ENCODE measurements around the gene SPRYD3. TPM values are rescaled to one million over a fixed set of nuclear protein-coding genes. Genes with fewer than 3 reads are reported as not detected.
A peak's percentile ranks its signal among the peaks of the same experiment; 100 is the strongest.

SPRYD3 gene
- total and polyA plus RNA-seq, 2 experiments from 2014 or later, result 4.3 to 5.4 TPM

- TF ChIP-seq CREB1 (CRISPR knock-in tag; IDR thresholded peaks at IDR 0.05; ENCODE audit: low read depth) (no peak), POLR2AphosphoS5 (IDR thresholded peaks at IDR 0.05; ENCODE audit: low read depth) (no peak), EZH2 (IDR thresholded peaks at IDR 0.05; ENCODE audit: low read depth, unreplicated experiment) (no peak), STAT1 (IDR thresholded peaks at IDR 0.05; ENCODE audit: unreplicated experiment) (no peak), ETS1 (IDR thresholded peaks at IDR 0.05) (no peak), JUNB (IDR thresholded peaks at IDR 0.05; ENCODE audit: unreplicated experiment) (no peak), ZNF331 (CRISPR knock-in tag; IDR thresholded peaks at IDR 0.05; ENCODE audit: low read depth) (no peak)
- TF ChIP-seq, protein P1, sequence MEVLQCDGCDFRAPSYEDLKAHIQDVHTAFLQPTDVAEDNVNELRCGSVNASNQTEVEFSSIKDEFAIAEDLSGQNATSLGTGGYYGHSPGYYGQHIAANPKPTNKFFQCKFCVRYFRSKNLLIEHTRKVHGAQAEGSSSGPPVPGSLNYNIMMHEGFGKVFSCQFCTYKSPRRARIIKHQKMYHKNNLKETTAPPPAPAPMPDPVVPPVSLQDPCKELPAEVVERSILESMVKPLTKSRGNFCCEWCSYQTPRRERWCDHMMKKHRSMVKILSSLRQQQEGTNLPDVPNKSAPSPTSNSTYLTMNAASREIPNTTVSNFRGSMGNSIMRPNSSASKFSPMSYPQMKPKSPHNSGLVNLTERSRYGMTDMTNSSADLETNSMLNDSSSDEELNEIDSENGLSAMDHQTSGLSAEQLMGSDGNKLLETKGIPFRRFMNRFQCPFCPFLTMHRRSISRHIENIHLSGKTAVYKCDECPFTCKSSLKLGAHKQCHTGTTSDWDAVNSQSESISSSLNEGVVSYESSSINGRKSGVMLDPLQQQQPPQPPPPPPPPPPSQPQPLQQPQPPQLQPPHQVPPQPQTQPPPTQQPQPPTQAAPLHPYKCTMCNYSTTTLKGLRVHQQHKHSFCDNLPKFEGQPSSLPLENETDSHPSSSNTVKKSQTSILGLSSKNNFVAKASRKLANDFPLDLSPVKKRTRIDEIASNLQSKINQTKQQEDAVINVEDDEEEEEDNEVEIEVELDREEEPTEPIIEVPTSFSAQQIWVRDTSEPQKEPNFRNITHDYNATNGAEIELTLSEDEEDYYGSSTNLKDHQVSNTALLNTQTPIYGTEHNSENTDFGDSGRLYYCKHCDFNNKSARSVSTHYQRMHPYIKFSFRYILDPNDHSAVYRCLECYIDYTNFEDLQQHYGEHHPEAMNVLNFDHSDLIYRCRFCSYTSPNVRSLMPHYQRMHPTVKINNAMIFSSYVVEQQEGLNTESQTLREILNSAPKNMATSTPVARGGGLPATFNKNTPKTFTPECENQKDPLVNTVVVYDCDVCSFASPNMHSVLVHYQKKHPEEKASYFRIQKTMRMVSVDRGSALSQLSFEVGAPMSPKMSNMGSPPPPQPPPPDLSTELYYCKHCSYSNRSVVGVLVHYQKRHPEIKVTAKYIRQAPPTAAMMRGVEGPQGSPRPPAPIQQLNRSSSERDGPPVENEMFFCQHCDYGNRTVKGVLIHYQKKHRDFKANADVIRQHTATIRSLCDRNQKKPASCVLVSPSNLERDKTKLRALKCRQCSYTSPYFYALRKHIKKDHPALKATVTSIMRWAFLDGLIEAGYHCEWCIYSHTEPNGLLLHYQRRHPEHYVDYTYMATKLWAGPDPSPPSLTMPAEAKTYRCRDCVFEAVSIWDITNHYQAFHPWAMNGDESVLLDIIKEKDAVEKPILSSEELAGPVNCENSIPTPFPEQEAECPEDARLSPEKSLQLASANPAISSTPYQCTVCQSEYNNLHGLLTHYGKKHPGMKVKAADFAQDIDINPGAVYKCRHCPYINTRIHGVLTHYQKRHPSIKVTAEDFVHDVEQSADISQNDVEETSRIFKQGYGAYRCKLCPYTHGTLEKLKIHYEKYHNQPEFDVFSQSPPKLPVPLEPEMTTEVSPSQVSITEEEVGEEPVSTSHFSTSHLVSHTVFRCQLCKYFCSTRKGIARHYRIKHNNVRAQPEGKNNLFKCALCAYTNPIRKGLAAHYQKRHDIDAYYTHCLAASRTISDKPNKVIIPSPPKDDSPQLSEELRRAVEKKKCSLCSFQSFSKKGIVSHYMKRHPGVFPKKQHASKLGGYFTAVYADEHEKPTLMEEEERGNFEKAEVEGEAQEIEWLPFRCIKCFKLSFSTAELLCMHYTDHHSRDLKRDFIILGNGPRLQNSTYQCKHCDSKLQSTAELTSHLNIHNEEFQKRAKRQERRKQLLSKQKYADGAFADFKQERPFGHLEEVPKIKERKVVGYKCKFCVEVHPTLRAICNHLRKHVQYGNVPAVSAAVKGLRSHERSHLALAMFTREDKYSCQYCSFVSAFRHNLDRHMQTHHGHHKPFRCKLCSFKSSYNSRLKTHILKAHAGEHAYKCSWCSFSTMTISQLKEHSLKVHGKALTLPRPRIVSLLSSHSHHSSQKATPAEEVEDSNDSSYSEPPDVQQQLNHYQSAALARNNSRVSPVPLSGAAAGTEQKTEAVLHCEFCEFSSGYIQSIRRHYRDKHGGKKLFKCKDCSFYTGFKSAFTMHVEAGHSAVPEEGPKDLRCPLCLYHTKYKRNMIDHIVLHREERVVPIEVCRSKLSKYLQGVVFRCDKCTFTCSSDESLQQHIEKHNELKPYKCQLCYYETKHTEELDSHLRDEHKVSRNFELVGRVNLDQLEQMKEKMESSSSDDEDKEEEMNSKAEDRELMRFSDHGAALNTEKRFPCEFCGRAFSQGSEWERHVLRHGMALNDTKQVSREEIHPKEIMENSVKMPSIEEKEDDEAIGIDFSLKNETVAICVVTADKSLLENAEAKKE (CRISPR knock-in tag; IDR thresholded peaks at IDR 0.05), result no peak
- TF ChIP-seq, protein P2, sequence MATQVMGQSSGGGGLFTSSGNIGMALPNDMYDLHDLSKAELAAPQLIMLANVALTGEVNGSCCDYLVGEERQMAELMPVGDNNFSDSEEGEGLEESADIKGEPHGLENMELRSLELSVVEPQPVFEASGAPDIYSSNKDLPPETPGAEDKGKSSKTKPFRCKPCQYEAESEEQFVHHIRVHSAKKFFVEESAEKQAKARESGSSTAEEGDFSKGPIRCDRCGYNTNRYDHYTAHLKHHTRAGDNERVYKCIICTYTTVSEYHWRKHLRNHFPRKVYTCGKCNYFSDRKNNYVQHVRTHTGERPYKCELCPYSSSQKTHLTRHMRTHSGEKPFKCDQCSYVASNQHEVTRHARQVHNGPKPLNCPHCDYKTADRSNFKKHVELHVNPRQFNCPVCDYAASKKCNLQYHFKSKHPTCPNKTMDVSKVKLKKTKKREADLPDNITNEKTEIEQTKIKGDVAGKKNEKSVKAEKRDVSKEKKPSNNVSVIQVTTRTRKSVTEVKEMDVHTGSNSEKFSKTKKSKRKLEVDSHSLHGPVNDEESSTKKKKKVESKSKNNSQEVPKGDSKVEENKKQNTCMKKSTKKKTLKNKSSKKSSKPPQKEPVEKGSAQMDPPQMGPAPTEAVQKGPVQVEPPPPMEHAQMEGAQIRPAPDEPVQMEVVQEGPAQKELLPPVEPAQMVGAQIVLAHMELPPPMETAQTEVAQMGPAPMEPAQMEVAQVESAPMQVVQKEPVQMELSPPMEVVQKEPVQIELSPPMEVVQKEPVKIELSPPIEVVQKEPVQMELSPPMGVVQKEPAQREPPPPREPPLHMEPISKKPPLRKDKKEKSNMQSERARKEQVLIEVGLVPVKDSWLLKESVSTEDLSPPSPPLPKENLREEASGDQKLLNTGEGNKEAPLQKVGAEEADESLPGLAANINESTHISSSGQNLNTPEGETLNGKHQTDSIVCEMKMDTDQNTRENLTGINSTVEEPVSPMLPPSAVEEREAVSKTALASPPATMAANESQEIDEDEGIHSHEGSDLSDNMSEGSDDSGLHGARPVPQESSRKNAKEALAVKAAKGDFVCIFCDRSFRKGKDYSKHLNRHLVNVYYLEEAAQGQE (IDR thresholded peaks at IDR 0.05; ENCODE audit: unreplicated experiment), result no peak
Observed at GRCh38 chr12:53098354-53098981, 19.3 kb upstream of the SPRYD3 start.

More at GRCh38 chr12:53098354-53098981, 19.3 kb upstream of the SPRYD3 start:
- Histone ChIP-seq H3K27me3 (ENCODE audit: insufficient read depth) (peaks cover 26% of the 10 kb centered on the region), H4K20me1 (replicated peaks; ENCODE audit: insufficient read depth) (no peaks in the 10 kb centered on the region), H2AFZ (peak overlapping the region; percentile 95), H3K4me3 (peak overlapping the region; percentile 96), H3K79me2 (replicated peaks; ENCODE audit: insufficient read depth) (no peaks in the 10 kb centered on the region), H3K4me1 (ENCODE audit: insufficient read depth) (peaks cover 26% of the 10 kb centered on the region), H3K27ac (ENCODE audit: low read depth) (no peak overlapping the region), H3K9me2 (ENCODE audit: insufficient read depth) (no peaks in the 10 kb centered on the region), H3F3A (replicated peaks; ENCODE audit: low read depth) (peaks cover 20% of the 10 kb centered on the region), H3K4me2 (peak overlapping the region; percentile 100), H3K36me3 (ENCODE audit: insufficient read depth) (no peaks in the 10 kb centered on the region)
- DNase-seq (ENCODE audit: low spot score) (peak; percentile 34), ATAC-seq (no peak)
- Mint-ChIP-seq H3K27ac (no peak overlapping the region), H3K9me3 (no peaks in the 10 kb centered on the region), H3K27me3 (ENCODE audit: insufficient read depth, low read depth, poor library complexity) (peaks cover 33% of the 10 kb centered on the region), H3K36me3 (ENCODE audit: low read depth) (no peaks in the 10 kb centered on the region; the same call in 2 of the 3 replicates), H3K4me3 (peak overlapping the region; percentile 89), H3K4me1 (peaks cover 37% of the 10 kb centered on the region)

All from GM23338 (cell line).